GM12878 (cell line): ENCODE results near the gene COL4A3. TPM values are rescaled to one million over a fixed set of nuclear protein-coding genes. Genes with fewer than 3 reads are reported as not detected.
A peak's percentile ranks its signal among the peaks of the same experiment; 100 is the strongest.

Experiments used
- ATAC-seq: fragments of 200-7000 bp; cut with Tn5 transposase; 3 replicates; pipeline ENCODE4 v1.9.1; 2020; ENCODE audit warnings: mild to moderate bottlenecking, moderate library complexity
- BruUV-seq: library from RNA; stranded (reverse); fragments of 400-500 nt; replicated peaks from 2 replicates; lab custom pipeline; 2021; lab: Mats Ljungman, UMichigan
- CTCF ChIA-PET: fragments of 300-600 bp; sonication (Branson Sonifier 250); formaldehyde crosslinking; extraction: SDS; loops from one replicate; lab custom pipeline; 2021; ENCODE audit warnings: inconsistent platforms; lab: Yijun Ruan, JAX
- POLR2A ChIA-PET: fragments of 350-600 bp; formaldehyde crosslinking; extraction: SDS; loops from one replicate; lab custom pipeline; 2021; ENCODE audit warnings: inconsistent platforms; lab: Charles Lee
- RAD21 ChIA-PET: fragments of 300-600 bp; sonication (Branson Sonifier 250); formaldehyde crosslinking; loops from one replicate; lab custom pipeline; 2023; ENCODE audit warnings: antibody characterized with exemption; ENCODE audit not compliant: unreplicated experiment; lab: Charles Lee
- SMC1A ChIA-PET: fragments of 300-600 bp; sonication (Branson Sonifier 250); formaldehyde crosslinking; loops from one replicate; lab custom pipeline; 2023; ENCODE audit not compliant: unreplicated experiment, uncharacterized antibody; lab: Charles Lee
- DNase-seq: peaks from one replicate; pipeline ENCODE4 v3.0.0-alpha.2; 2011; ENCODE audit warnings: low read depth, low spot score
- FAIRE-seq: peaks from 3 replicates; lab custom pipeline; 2011; peaks lifted over from hg19 to GRCh38; lab: Jason Lieb, UNC
- H2AFZ ChIP-seq: 2 replicates; pipeline ENCODE4 v1.6.0; 2011; ENCODE audit warnings: low read depth, low read length, control low read depth; ENCODE audit not compliant: control insufficient read depth
- H3K27ac ChIP-seq: 2 replicates; pipeline ENCODE4 v1.5.1; 2011; ENCODE audit warnings: control low read depth; ENCODE audit not compliant: control insufficient read depth, insufficient read depth
- H3K27me3 ChIP-seq, 2 experiments: replicated peaks in 1 of 2; 2 replicates each; pipeline versions ENCODE4 v1.6.0 to v1.6.1; 2011; ENCODE audit warnings: low read length in 1 of 2; ENCODE audit not compliant: control insufficient read depth in 2 of 2, insufficient read depth in 2 of 2
- H3K36me3 ChIP-seq, 2 experiments: 2 replicates each; pipeline ENCODE4 v1.5.1; 2011; ENCODE audit warnings: low read length in 1 of 2; ENCODE audit not compliant: control insufficient read depth in 2 of 2, insufficient read depth in 2 of 2
- H3K4me1 ChIP-seq: 2 replicates; pipeline ENCODE4 v1.6.1; 2011; ENCODE audit warnings: mild to moderate bottlenecking, low read length, moderate library complexity, mixed read lengths; ENCODE audit not compliant: control insufficient read depth, insufficient read depth
- H3K4me2 ChIP-seq: 2 replicates; pipeline ENCODE4 v1.6.0; 2011; ENCODE audit warnings: control low read depth; ENCODE audit not compliant: control insufficient read depth, insufficient read depth
- H3K4me3 ChIP-seq: fragments of 200-600 bp; sonication (generic); 2 replicates; pipeline ENCODE4 v1.5.1; 2016
- H3K79me2 ChIP-seq: 2 replicates; pipeline ENCODE4 v1.6.0; 2011; ENCODE audit warnings: low read length; ENCODE audit not compliant: control insufficient read depth, insufficient read depth
- H3K9ac ChIP-seq: 2 replicates; pipeline ENCODE4 v1.8.0; 2011; ENCODE audit warnings: low read length, control low read depth, mixed read lengths; ENCODE audit not compliant: control insufficient read depth, insufficient read depth
- H3K9me3 ChIP-seq: replicated peaks from 3 replicates; pipeline ENCODE4 v1.5.1; 2011; ENCODE audit warnings: mild to moderate bottlenecking, low read length; ENCODE audit not compliant: control insufficient read depth, insufficient read depth
- H4K20me1 ChIP-seq: 2 replicates; pipeline ENCODE4 v1.6.0; 2011; ENCODE audit not compliant: control insufficient read depth, insufficient read depth
- CBFB ChIP-seq: IDR thresholded peaks from 2 replicates; pipeline ENCODE4 v1.6.1; 2016; ENCODE audit warnings: antibody characterized with exemption, low read depth
- EP300 ChIP-seq, 2 experiments: fragments of 150-350 bp in 1 of 2; IDR thresholded peaks; 2 replicates each; pipeline ENCODE4 v1.6.1; 2011 to 2012; ENCODE audit warnings: low read depth in 2 of 2, low read length in 2 of 2, borderline replicate concordance in 1 of 2, improper control_type of control experiment in 1 of 2, inconsistent platforms in 1 of 2; ENCODE audit not compliant: control insufficient read depth in 1 of 2
- FOXK2 ChIP-seq: fragments of 450-650 bp; IDR thresholded peaks from 2 replicates; pipeline ENCODE4 v1.6.1; 2017; ENCODE audit warnings: mild to moderate bottlenecking, moderate library complexity
- GATAD2B ChIP-seq: fragments of 450-650 bp; conservative IDR thresholded peaks from 2 replicates; pipeline ENCODE4 v1.6.1; 2017; ENCODE audit warnings: low read depth, mild to moderate bottlenecking, moderate library complexity
- IRF5 ChIP-seq: fragments of 450-650 bp; IDR thresholded peaks from 2 replicates; pipeline ENCODE4 v1.6.1; 2017; ENCODE audit warnings: borderline replicate concordance
- NKRF ChIP-seq: fragments of 450-650 bp; conservative IDR thresholded peaks from 2 replicates; pipeline ENCODE4 v1.6.1; 2017; ENCODE audit warnings: mild to moderate bottlenecking, moderate library complexity
- RUNX3 ChIP-seq: IDR thresholded peaks from 2 replicates; pipeline ENCODE4 v1.6.1; 2012; ENCODE audit warnings: low read length, inconsistent platforms
- SREBF1 ChIP-seq: IDR thresholded peaks from 2 replicates; pipeline ENCODE4 v1.6.1; 2012; ENCODE audit warnings: mild to moderate bottlenecking, low read length
- STAT3 ChIP-seq: IDR thresholded peaks from 2 replicates; pipeline ENCODE4 v1.6.1; 2011; ENCODE audit warnings: low read depth, low read length, improper control_type of control experiment
- WGBS: methylation state at CpG from one replicate; pipeline ENCODE4 v1.1.6; 2016; ENCODE audit warnings: low lambda C conversion rate; ENCODE audit not compliant: insufficient replicate concordance, insufficient coverage; ENCODE audit errors: missing lambda C conversion rate; 5-methylcytosine and 5-hydroxymethylcytosine counted together
- in situ Hi-C: fragments of 300-500 bp; cut with MboI; formaldehyde crosslinking; loops from 9 replicates; pipeline ENCODE4 v1.14.3; 2018; ENCODE audit warnings: mixed read lengths
- intact Hi-C: fragments of 100-400 bp; cut with micrococcal nuclease; formaldehyde crosslinking; loops from one replicate; pipeline ENCODE4 v1.14.2; 2022; ENCODE audit not compliant: unreplicated experiment
- polyA plus RNA-seq, 11 experiments: library from polyadenylated mRNA; depleted of rRNA in 4 of 11; unstranded in 6 of 11; stranded (reverse) in 5 of 11; fragments of >200 nt; fragmentation: Nextera tagmentation in 4 of 11; fragmentation: Illumina TruSeq in 1 of 11; extraction: Ambion mirVana in 4 of 11; extraction: Trizol in 1 of 11; gene quantifications; 1 replicate in 1 of 11; 2 replicates in 10 of 11; pipeline versions ENCODE4 v1.2.1 to v1.2.3, GENCODE V29; 2011 to 2016; ENCODE audit warnings: inconsistent platforms in 2 of 11, missing spikeins in 2 of 11, low read depth in 1 of 11
- total RNA-seq, 4 experiments: library from RNA; depleted of rRNA in 3 of 4; stranded (reverse); fragments of >200 nt in 3 of 4; fragmentation: Illumina TruSeq in 1 of 4; extraction: Trizol in 1 of 4; gene quantifications; 2 replicates each; pipeline versions ENCODE4 v1.2.1 to v1.2.3, GENCODE V29; 2013 to 2021

COL4A3 gene
- total and polyA plus RNA-seq, 10 of the 15 experiments (the other 5 are each of a cell fraction or from before 2014, with no cell fraction given): 0.34 to 10.5 (median 3.8) TPM

- H2AFZ ChIP-seq: no peak overlapping the region
- no TSS peak for BruUV-seq
These were observed 63.7 kb downstream of the COL4A3 start for GRCh38 chr2:227228061-227228667.

More at GRCh38 chr2:227228061-227228667, 63.7 kb downstream of the COL4A3 start:
- Histone ChIP-seq H3K4me3 (no peak overlapping the region), H3K9me3 (no peaks in the 10 kb centered on the region), H3K36me3 (no peaks in the 10 kb centered on the region), H4K20me1 (no peaks in the 10 kb centered on the region), H3K27ac (no peak overlapping the region), H3K4me1 (no peaks in the 10 kb centered on the region), H3K27me3 (no peaks in the 10 kb centered on the region), H3K4me2 (no peak overlapping the region), H3K79me2 (no peaks in the 10 kb centered on the region), H3K9ac (no peak overlapping the region)
- DNase-seq (no peak), FAIRE-seq (no peak), ATAC-seq (peak; percentile 25; the same call in 1 of the 3 replicates)
- in situ Hi-C loops: no loop called here
- ChIA-PET POLR2A (no interaction called here), CTCF (interaction anchor here (3.0 kb wide), 1 partner anchor 10 kb away, joined by 10 read pairs; no protein-coding TSS in a partner anchor), SMC1A (interaction anchor here (0.6 kb wide), 1 partner anchor 91 kb away, joined by 3 read pairs; no protein-coding TSS in a partner anchor), RAD21 (no interaction called here)
- intact Hi-C loops: no loop called here
- TF ChIP-seq STAT3 (no peak), RUNX3 (no peak), NKRF (no peak), FOXK2 (no peak), CBFB (no peak), SREBF1 (no peak), GATAD2B (no peak), EP300 (IDR thresholded peaks at IDR 0.05; ENCODE audit: borderline replicate concordance in 1 of 2, control insufficient read depth in 1 of 2, low read depth in 2 of 2, low read length in 2 of 2) (no peak), IRF5 (no peak)
- 86% methylated on average over 14 of the region's 14 CpGs for WGBS
